HG02981 (cell line): ENCODE results near the gene KDR.

Source experiments
- ATAC-seq: cut with Tn5 transposase; IDR thresholded peaks from one replicate; pipeline ENCODE4 v1.9.1; 2021; ENCODE audit warnings: mild to moderate bottlenecking, moderate library complexity; ENCODE audit not compliant: unreplicated experiment

Gene KDR

DNA sequence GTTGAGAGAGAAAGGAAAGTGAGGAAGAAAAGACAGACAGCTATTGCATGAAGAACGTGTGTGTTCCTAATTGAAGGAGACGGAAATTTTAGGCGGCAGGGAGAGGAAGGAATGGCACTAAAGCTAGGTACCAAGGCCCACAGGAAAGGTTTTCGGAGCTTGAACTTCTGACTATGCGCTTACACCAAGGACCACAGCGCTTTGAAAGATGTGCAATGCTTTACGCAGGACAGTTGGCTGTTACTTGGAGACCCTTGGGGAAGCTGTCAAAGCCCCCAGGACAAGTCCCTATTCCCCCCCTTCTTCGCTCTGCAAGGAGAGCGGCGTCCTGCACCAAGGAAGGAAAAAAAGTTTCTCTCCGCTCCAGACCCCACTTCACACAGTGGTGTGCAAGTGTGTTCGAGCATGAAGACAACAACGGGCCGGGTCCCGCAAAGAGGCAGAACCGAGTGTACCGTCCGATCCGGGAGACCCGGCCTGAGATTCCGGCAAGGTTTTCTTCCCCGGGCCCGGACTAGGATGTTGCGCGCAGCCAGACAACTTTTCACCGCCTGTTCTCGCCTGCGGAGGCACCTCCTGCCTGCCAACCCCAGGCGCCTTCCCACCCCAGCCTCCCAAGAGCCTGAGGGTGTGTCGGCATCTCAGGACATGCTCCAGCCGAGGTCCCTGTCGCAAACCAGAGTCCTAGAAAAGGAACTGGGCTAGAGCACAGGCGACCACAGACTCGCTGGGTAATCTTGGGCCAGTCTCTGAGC, 896 bp downstream of the KDR start:
- no peak for ATAC-seq

DNA sequence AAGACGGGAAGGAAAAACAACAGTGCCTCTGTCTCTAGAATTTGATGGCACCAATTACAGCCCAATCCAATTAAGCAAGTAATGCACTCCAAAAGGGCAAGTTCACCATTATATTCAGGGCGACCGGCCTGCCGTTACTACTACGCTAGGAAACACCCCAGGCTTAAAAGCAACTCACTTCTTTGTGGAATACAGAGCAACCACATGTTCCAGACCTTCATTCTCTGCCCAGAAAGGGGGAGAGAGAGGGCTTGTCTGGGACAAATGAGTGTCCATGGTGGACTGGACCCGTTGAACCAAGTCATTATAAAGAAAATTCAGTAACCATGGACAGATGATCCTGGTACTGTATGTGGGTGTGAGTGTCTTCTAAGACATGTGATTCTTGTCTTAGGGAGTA, 1.6 kb downstream of the KDR start:
- no peak for ATAC-seq

DNA sequence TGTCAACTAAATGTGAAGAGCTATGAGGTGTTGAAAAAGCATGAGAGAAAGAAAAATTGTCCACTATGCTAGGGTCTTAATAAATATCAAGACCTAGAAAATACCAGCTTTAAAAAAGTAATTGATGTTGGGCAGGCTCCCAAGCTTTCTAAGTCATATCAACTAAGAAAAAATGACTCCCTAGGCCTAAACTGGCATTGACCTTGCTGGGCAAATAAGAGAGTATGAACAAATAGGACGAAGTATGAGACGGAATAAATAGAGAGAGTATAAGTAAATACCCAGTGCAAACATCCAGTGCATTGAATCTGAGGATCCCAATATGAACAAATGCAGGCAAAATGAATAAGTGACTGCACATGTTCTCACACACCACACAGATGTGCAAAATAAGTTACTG, 3.2 kb downstream of the KDR start:
- no peak for ATAC-seq

DNA sequence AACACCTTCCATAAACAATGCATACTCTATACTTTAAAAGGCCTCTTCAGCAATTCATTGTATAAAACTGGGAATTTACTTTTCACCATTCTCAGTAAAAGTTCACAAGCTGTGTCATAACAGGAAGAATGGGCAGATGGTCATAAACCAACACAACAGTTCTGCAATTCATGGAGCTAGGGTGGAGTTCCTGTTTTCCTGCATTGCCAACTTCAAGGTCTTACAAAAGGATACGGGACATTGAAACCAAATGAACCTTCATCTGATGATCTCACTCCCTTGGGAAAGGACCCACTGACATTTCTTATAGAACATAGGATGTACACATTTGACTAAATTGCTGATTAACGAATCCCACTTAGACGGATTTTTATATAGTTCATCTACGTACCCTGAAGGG, 4.1 kb downstream of the KDR start:
- no peak for ATAC-seq

DNA sequence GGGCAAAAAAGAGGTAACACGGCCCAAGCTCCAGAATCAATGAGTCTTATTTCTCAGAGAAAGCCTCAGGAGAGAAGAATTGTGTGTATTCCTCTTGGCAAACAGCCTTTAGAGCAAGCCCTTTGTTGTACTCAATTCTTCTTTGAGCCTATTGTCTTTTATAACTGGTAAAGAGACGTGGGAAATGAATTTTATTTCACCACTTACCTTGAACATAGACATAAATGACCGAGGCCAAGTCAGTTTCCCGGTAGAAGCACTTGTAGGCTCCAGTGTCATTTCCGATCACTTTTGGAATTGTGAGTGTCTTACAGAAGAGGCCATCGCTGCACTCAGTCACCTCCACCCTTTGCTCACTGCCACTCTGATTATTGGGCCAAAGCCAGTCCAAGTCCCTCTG, 7.0 kb downstream of the KDR start:
- no peak for ATAC-seq

DNA sequence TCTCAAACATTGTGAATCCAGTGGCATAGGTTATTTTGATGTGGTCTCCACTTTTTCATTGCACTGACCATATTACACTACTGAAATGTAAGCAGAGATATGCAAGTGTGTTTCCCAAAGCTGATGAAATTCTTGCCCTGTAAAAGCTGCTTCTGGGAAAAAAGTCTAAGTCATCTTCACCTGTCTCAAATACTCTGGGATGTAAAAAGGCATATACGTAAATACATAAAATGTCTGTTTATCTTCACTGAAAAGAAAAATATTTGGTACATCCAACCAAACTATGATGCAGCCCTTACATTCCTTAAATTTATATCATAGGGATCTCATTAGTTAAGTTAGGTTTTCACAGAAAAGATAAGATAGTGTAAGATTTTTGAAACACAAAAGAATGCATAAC, 7.9 kb downstream of the KDR start:
- no peak for ATAC-seq

DNA sequence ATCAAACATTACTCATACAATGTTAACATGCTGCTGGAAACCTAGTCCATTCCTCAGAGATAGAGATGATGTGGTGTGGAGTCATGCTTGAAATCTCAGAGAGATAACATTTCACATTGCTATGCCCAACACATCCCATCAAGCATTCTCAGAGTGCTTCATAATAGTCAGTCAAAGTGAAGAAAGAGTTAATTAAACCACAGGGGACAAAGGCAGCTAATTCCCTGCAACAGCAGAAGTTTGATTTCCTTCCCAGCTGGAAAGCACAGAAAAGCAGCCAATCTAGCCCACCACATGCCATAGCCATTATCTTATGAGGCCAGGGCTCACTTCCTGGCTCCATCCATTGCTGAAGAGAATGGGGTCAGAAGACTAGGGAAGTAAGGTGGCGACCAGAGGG, 8.9 kb downstream of the KDR start:
- no peak for ATAC-seq

DNA sequence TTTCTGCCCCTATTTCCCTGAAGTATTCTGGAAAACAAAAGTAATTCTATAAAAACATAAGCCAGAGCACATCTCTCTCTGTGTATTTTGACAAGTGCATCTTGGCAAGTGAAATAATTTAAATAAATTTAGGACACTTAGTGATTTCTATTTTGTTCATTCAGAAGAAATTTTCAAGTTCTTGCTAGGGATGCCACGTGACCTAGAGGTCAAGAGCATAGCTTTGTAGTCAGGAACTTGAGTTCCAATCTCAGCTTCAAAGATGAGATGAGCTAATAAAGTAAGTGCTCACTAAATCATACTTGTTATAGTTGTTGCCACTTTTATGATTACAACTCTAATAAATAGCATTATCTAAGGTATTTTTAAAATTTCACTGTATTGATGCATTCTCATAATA, 13.8 kb downstream of the KDR start:
- ATAC-seq: no peak

DNA sequence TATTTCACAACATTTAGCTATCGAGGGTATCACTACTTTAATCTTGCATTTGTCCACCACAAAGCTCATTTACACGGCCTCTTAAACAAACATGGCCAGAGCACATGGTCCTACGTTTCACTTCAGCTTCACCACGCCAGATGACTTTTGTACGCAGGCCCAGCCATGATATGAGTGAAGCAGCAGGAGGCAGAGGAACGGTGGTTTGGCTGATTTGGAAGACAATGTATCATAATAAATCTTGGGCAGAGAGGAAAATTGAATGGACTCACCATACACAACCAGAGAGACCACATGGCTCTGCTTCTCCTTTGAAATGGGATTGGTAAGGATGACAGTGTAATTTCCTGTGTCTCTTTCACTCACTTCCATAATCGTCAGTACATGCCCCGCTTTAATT, 15.3 kb downstream of the KDR start:
- ATAC-seq: no peak

DNA sequence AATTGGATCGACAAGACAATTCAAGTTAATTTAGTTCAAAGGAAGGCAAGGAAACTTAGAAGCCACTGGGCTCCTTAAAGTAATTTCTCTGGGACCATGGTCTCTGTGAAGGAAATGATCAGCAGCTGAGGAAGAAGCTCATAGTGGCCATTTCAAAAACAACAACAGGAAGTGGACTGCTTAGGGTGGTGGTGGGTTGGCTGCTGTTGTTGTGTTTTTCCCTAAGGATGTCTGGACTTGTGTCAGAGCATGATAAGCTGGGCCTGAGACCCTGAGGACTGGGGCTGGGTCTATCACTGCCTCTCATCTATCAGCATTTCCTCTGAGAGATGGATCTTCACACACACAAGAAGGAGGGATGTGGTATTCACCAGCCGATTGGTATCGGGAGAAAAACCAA, 18.3 kb downstream of the KDR start:
- ATAC-seq: no peak

DNA sequence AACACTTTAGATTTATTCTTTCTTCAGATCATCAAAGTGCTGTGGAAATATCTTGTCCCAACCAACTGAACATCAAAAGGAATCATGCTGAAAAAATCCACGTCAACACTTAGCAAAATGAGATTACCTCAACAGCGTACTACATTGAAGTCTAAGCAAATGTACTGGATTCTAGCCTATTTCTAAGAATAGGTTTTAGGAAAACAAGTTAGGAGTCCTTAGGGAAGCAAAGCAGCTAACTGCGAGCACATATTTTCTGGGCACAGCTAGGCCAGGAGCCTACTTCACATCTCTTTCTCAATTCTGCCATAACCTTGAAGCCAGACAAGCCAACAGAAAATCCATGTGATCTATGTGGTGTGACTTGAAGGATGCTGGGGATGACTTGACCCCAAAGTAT, 22.2 kb downstream of the KDR start:
- ATAC-seq: no peak

DNA sequence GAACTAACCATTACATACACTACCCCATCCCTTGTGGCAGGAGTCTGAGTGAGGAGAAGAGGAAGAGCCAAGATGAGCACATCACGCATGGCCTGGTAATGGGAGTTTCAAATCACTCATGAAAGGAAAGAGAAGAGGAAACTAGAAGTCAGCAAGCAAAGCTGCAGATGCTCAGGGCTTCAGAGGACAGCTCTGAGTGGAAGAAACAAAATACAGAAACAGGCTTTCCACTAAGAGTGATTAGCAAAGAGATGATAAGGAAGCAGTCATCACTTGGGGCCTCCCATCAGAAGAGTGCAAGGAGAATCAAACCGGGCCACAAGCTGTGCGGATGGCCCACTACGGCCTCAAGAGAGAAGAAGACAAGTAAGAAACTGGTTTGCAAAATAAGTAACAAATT, 25.6 kb downstream of the KDR start:
- ATAC-seq: no peak

DNA sequence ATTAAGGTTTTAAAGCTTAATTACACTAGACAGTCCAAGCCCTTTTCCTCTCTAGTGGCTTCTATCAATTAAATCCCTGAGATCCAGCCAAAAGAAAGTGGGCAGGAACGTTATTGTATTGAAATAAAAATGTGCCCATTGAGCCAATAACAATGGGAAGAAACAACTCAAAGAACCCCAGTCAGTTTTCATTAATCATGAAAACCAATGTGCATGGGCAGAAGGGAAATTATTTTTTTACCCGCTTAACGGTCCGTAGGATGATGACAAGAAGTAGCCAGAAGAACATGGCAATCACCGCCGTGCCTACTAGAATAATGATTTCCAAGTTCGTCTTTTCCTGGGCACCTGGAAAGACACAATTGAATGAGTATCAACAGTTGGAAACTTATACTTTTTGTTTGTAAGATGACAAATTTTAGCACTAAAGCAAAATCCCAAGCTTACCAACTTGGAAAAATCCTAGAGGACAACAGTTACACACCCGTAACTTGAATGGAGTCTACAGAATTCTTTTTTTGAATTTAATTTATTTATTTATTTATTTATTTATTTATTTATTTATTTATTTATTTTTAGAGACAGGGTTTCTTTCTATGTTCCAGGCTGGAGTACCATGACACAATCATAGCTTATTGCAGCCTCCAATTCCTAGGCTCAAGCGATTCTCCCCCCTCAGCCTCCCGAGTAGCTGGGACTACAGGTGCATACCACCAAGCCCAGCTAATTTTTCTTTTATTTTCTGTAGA, 26.8 kb downstream of the KDR start:
- no peak for ATAC-seq

DNA sequence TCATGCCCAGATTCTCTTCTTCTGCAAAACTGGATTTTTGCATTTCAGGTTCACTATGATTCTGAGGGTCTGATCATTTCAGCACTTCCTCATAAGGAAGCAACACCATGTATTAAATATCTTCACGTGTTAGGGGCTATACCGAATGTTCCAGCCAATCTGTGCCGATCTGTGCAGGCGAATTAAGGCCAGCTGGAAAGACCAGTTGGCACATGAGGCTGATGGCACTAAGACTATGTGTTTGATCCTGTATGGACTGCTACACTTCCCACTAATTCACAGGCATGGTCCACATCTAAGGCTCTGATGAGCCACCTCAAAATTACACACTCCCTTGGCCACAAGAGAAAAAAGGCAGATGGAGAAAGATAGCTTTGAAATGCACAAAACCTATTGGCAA, 28.8 kb downstream of the KDR start:
- ATAC-seq: no peak

DNA sequence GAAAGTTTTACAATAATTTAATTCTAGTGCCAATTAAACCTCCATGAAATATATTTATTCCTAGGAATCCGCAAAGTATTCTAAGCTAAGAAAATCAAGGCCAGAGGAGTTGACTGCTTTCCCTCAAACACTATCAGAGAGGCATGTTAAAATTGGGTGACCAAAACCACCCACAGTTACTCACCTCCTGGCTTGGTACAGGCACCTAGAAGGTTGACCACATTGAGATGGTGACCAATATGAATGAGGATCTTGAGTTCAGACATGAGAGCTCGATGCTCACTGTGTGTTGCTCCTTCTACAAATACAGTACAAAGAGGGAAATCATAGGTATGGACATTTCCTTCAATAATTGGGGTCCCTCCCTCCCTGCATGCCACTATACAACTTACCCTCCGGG, 29.4 kb downstream of the KDR start:
- no peak for ATAC-seq

DNA sequence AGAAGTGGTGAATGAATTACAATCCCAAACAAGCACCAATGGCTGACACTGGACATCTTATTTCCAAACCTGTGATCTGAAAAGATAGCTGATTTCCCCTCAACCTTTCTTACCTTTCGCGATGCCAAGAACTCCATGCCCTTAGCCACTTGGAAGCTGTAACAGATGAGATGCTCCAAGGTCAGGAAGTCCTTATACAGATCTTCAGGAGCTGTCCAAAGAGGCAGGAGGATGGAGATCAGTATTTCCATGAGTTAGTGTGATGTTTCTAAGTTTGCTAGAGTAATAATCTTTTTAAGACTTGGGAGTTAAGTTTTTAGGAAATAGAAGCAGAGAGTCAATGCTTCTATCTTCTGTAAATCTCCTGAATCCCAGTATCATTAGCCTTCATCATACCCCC, 32.9 kb downstream of the KDR start:
- ATAC-seq: no peak

DNA sequence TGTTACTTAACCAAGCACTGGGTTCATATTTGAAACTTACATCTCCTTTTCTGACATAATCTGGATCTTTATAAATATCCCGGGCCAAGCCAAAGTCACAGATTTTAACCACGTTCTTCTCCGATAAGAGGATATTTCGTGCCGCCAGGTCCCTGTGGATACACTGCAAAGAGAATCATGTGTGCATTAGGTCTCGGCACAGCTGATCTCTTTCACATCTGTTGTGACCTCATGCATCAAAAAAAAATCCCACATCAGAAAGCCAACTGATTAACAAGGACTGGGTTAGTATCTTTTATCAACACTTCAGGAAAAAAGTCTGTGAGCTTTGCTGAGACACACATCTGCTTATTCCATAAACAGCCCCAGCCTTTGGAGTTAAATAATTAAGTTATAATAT, 35.5 kb downstream of the KDR start:
- ATAC-seq: no peak

DNA sequence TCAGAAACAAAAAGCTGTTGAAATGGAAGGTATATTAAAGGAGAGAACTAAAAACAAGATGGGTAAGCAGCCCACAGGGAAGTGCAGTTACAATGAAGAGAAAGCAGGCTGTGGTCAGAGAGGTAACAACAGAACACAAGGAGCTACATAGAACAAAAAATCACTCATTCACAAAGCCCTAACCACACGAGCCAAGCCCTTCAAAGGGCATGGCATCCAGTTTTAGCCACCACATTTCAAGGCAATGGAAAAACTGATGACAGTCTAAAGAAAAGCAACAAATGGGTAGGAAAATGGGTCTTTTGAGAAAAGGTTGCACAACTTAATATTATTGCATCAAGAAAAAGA, 37.5 kb downstream of the KDR start:
- no peak for ATAC-seq

DNA sequence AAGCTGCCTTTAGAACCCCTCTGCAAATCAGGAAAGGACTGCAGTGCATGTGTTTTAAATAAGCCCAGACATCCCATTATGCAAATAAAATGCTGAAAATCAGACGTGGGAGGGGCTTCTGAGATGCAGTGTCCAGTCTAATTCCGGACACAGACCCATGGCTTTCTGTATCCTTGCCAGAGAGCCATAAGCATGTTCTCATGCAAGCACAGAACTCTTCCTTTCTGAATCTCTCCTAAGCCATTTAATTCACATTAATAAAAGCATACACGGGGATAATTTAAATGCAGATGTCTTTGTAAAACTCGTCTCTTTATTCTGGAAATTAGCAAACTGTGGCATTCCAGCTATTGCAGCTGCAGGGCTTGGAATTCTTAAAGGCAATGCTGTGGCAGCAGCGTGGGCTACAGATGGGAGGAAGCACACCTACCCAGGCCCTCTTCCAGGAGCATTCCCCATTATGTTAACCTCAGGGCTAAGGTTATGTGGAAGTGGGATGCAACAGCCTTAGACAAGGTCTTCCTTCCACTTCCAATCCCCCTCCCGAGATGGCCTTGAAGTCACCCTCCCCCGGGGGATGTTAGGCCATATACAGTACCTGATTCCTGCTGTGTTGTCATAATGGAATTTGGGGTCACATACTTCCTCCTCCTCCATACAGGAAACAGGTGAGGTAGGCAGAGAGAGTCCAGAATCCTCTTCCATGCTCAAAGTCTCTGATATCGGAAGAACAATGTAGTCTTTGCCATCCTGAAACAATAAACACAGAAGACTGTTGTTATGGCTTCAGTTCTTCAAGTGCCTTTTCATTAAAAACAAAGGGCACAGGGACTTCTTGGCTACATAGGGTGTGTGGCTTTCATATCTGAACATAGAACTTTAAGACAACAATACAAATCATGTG, 38.1 kb downstream of the KDR start:
- ATAC-seq: no peak

DNA sequence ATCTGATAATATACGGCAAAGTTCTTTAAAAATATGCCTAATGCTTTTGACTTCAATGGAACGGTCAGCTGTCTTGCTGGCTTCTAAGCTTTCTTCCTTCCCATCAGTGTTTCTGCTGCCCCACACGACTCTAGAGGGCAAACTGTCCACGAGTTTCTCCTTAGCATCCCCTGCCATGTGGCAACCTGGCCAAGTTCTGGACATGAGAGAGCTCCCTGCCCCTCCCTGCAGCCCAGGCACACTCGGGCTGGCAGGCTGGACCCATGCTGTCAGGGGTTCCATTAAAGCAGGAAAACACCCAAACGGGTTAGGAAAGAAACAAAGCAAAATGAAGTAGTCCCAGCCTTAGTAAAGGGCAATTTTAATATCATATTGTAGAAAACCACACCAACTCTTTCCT, 38.8 kb downstream of the KDR start:
- ATAC-seq: no peak

DNA sequence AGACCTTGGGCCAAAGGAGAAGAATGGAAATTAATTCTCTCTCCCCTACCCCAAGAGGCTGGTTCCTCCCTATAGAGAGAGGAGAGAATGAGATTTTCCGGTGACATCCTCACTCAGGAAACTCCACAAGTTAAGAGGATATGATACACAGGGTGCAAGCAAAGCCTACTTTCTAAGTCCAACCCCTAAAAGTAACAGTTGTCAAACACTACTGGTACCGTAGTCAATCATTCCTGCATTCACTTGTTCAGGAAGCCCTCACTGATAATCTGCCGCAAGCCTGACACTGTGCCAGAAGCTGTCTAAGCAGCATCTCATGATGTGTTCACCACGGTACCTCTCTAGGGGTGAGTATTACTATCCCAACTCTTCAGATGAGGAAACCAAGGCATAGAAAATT, 41.7 kb downstream of the KDR start:
- no peak for ATAC-seq

DNA sequence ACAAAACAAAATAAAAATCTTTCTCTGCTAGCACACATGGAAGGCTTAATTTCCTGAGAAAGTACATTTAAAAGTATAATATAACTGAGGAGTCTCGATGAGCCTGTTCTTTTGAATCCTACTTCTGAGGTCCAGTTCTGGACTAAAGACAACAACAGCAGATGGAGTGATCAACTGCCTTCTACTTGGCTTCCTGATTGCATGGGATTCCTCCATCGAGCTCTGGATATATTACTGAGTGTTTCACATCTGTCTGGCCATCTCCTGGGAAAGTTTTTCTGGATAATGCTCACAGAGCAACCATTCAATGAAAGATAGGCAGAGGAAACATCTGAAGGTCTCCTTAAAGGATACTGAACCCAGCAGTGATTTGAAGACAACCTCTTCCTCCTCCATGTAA, 42.6 kb downstream of the KDR start:
- ATAC-seq: no peak
